Activated CD4-positive, alpha-beta T cell treated with anti-CD3 and anti-CD28 coated beads, Interleukin-2, amount 50 U/mL, for 1 hour (primary cell): Measurements from ENCODE around the gene HIVEP1.

Experiments
- DNase-seq: peaks from one replicate; pipeline ENCODE4 v3.0.0-alpha.2; 2020

Gene HIVEP1

GRCh38 chr6:12012038-12012557 is at the start of gene HIVEP1:
Gene HIVEP1, plus strand, starts transcription at chr6:12012312. Its CDS starts 3,317 bp downstream, at chr6:12015629.
- no peak for DNase-seq

GRCh38 chr6:11963756-11964500 is 48.2 kb upstream of the HIVEP1 start:
- DNase-seq, result no peak

- no peak for DNase-seq
Measured at GRCh38 chr6:11964729-11965335, 47.3 kb upstream of the HIVEP1 start.

- no peak for DNase-seq
Measured at GRCh38 chr6:11965499-11965898, 46.6 kb upstream of the HIVEP1 start.

- DNase-seq, result no peak
Measured at GRCh38 chr6:11968241-11968806, 43.8 kb upstream of the HIVEP1 start.

- DNase-seq, result no peak
Measured at GRCh38 chr6:11969092-11969491, 43.0 kb upstream of the HIVEP1 start.

GRCh38 chr6:11970114-11970513 is 42.0 kb upstream of the HIVEP1 start:
- no peak for DNase-seq

- no peak for DNase-seq
Measured at GRCh38 chr6:11971154-11971553, 41.0 kb upstream of the HIVEP1 start.

GRCh38 chr6:11972270-11972669 is 39.8 kb upstream of the HIVEP1 start:
- DNase-seq, result no peak

GRCh38 chr6:11972806-11973205 is 39.3 kb upstream of the HIVEP1 start:
- DNase-seq, result no peak

- no peak for DNase-seq
Measured at GRCh38 chr6:11973238-11973637, 38.9 kb upstream of the HIVEP1 start.

GRCh38 chr6:11974089-11974488 is 38.0 kb upstream of the HIVEP1 start:
- no peak for DNase-seq

GRCh38 chr6:11975353-11975977 is 36.6 kb upstream of the HIVEP1 start:
- no peak for DNase-seq

- DNase-seq, result no peak
Measured at GRCh38 chr6:11976489-11976888, 35.6 kb upstream of the HIVEP1 start.

GRCh38 chr6:11977193-11977592 is 34.9 kb upstream of the HIVEP1 start:
- DNase-seq, result no peak

GRCh38 chr6:11977738-11978137 is 34.4 kb upstream of the HIVEP1 start:
- no peak for DNase-seq

GRCh38 chr6:11978169-11978987 is 33.7 kb upstream of the HIVEP1 start:
- no peak for DNase-seq

GRCh38 chr6:11979866-11980265 is 32.2 kb upstream of the HIVEP1 start:
- DNase-seq, result no peak

GRCh38 chr6:11983306-11983705 is 28.8 kb upstream of the HIVEP1 start:
- DNase-seq, result no peak

GRCh38 chr6:11987386-11987785 is 24.7 kb upstream of the HIVEP1 start:
- no peak for DNase-seq

GRCh38 chr6:11989386-11989785 is 22.7 kb upstream of the HIVEP1 start:
- no peak for DNase-seq

GRCh38 chr6:11992086-11992485 is 20.0 kb upstream of the HIVEP1 start:
- no peak for DNase-seq
